PC-9 (cell line): ENCODE measurements around the gene ATXN1. TPM values are rescaled to one million over a fixed set of nuclear protein-coding genes. Genes with fewer than 3 reads are reported as not detected.

Source experiments
- BruUV-seq: library from RNA; stranded (reverse); fragments of 400-500 nt; replicated peaks from 2 replicates; lab custom pipeline; 2021; lab: Mats Ljungman, UMichigan
- CTCF ChIA-PET: fragments of 300-600 bp; sonication (Branson Sonifier 250); formaldehyde crosslinking; loops from one replicate; lab custom pipeline; 2022; ENCODE audit warnings: antibody characterized with exemption; lab: Charles Lee
- POLR2A ChIA-PET: fragments of 300-600 bp; sonication (Branson Sonifier 250); formaldehyde crosslinking; loops from one replicate; lab custom pipeline; 2022; ENCODE audit warnings: antibody characterized with exemption; ENCODE audit not compliant: unreplicated experiment; lab: Charles Lee
- DNase-seq, 2 experiments: peaks; one replicate each; pipeline versions ENCODE4 v3.0.0 to v3.0.0-alpha.2; 2015 to 2022; ENCODE audit warnings: mixed read lengths in 1 of 2
- H2AFZ ChIP-seq: fragments of 200-600 bp; sonication (generic); 2 replicates; pipeline ENCODE4 v1.8.1; 2017; ENCODE audit warnings: antibody characterized with exemption
- H3F3A ChIP-seq: fragments of 200-600 bp; sonication (generic); 2 replicates; pipeline ENCODE4 v1.8.1; 2017; ENCODE audit warnings: antibody characterized with exemption, mild to moderate bottlenecking, low read depth; ENCODE audit not compliant: insufficient read depth
- H3K27ac ChIP-seq: fragments of 200-600 bp; sonication (generic); 2 replicates; pipeline ENCODE4 v1.6.1; 2016; ENCODE audit warnings: mixed run types
- H3K27me3 ChIP-seq: fragments of 200-600 bp; sonication (generic); 2 replicates; pipeline ENCODE4 v1.6.1; 2016; ENCODE audit warnings: low read depth, mixed run types; ENCODE audit not compliant: insufficient read depth
- H3K36me3 ChIP-seq: fragments of 200-600 bp; sonication (generic); 2 replicates; pipeline ENCODE4 v1.6.1; 2016; ENCODE audit warnings: low read depth, mixed run types
- H3K4me1 ChIP-seq: fragments of 200-600 bp; sonication (generic); replicated peaks from 2 replicates; pipeline ENCODE4 v1.6.1; 2016; ENCODE audit warnings: mixed run types; ENCODE audit not compliant: insufficient read depth
- H3K4me2 ChIP-seq: fragments of 200-600 bp; sonication (generic); 2 replicates; pipeline ENCODE4 v1.6.1; 2017; ENCODE audit warnings: mixed run types
- H3K4me3 ChIP-seq: fragments of 200-600 bp; sonication (generic); 2 replicates; pipeline ENCODE4 v1.6.1; 2016; ENCODE audit warnings: mixed run types
- H3K79me2 ChIP-seq: fragments of 200-600 bp; sonication (generic); 2 replicates; pipeline ENCODE4 v1.6.1; 2017; ENCODE audit warnings: low read depth, mixed run types
- H3K9me2 ChIP-seq: fragments of 200-600 bp; sonication (generic); 2 replicates; pipeline ENCODE4 v1.8.1; 2017; ENCODE audit warnings: mild to moderate bottlenecking; ENCODE audit not compliant: insufficient read depth
- H3K9me3 ChIP-seq: fragments of 200-600 bp; sonication (generic); 2 replicates; pipeline ENCODE4 v1.8.1; 2016; ENCODE audit warnings: low read depth; ENCODE audit not compliant: insufficient read depth
- H4K20me1 ChIP-seq: fragments of 200-600 bp; sonication (generic); 2 replicates; pipeline ENCODE4 v1.8.1; 2017; ENCODE audit not compliant: insufficient read depth
- EZH2 ChIP-seq: fragments of 200-600 bp; sonication (generic); IDR thresholded peaks from 2 replicates; pipeline ENCODE4 v1.8.0; 2017; ENCODE audit warnings: antibody characterized with exemption, low read depth
- intact Hi-C: fragments of 100-400 bp; cut with micrococcal nuclease; formaldehyde crosslinking; loops from one replicate; pipeline ENCODE4 v1.10.0; 2022; ENCODE audit not compliant: unreplicated experiment
- total RNA-seq: library from RNA; stranded (reverse); gene quantifications from 2 replicates; pipeline ENCODE4 v1.2.3, GENCODE V29; 2021
- TF ChIP-seq, protein P1 (sequence below): fragments of 200-600 bp; sonication (generic); conservative IDR thresholded peaks from 2 replicates; pipeline ENCODE4 v1.6.1; 2017; ENCODE audit warnings: mixed run types, antibody characterized with exemption, mild to moderate bottlenecking, moderate library complexity

The ATXN1 gene
- total RNA-seq, 1 experiment from 2014 or later = 42.7 TPM

GRCh38 chr6:16639684-16640480 is 121.4 kb downstream of the ATXN1 start:
- ChIA-PET CTCF (no interaction called here), POLR2A (no interaction called here)
- Histone ChIP-seq H3F3A (peaks cover 15% of the 10 kb centered on the region; the same call in 1 of the 2 replicates), H3K9me3 (no peaks in the 10 kb centered on the region), H3K36me3 (no peaks in the 10 kb centered on the region), H3K79me2 (peaks cover 4% of the 10 kb centered on the region; the same call in 1 of the 2 replicates), H3K27ac (peak overlapping the region; percentile 66), H3K4me2 (0 out of 2 replicates have a peak overlapping the region, but pooled peaks have one; percentile 24), H4K20me1 (no peaks in the 10 kb centered on the region), H3K4me1 (peaks cover 28% of the 10 kb centered on the region), H3K9me2 (no peaks in the 10 kb centered on the region), H3K27me3 (no peaks in the 10 kb centered on the region), H3K4me3 (no peak overlapping the region), H2AFZ (no peak overlapping the region)
- TF ChIP-seq, protein P1, sequence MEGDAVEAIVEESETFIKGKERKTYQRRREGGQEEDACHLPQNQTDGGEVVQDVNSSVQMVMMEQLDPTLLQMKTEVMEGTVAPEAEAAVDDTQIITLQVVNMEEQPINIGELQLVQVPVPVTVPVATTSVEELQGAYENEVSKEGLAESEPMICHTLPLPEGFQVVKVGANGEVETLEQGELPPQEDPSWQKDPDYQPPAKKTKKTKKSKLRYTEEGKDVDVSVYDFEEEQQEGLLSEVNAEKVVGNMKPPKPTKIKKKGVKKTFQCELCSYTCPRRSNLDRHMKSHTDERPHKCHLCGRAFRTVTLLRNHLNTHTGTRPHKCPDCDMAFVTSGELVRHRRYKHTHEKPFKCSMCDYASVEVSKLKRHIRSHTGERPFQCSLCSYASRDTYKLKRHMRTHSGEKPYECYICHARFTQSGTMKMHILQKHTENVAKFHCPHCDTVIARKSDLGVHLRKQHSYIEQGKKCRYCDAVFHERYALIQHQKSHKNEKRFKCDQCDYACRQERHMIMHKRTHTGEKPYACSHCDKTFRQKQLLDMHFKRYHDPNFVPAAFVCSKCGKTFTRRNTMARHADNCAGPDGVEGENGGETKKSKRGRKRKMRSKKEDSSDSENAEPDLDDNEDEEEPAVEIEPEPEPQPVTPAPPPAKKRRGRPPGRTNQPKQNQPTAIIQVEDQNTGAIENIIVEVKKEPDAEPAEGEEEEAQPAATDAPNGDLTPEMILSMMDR = no peak
- no peak for TF ChIP-seq EZH2
- no TSS peak for BruUV-seq
- peak in 1 of 2 experiments; percentile 73 for DNase-seq
- intact Hi-C loops = no loop called here

- H3K27ac ChIP-seq = no peak overlapping the region
- H3K4me3 ChIP-seq = no peak overlapping the region
- H3F3A ChIP-seq = peaks cover 15% of the 10 kb centered on the region; the same call in 1 of the 2 replicates
- H3K36me3 ChIP-seq = no peaks in the 10 kb centered on the region
- H3K9me2 ChIP-seq = no peaks in the 10 kb centered on the region
- intact Hi-C loops = loop anchor here (2.0 kb wide), 1 partner anchor 45 kb away; no protein-coding TSS in a partner anchor
- H3K4me1 ChIP-seq = peaks cover 28% of the 10 kb centered on the region
- no peak overlapping the region for H3K4me2 ChIP-seq
- no TSS peak for BruUV-seq
- no peaks in the 10 kb centered on the region for H3K27me3 ChIP-seq
- ChIA-PET POLR2A (no interaction called here), CTCF (no interaction called here)
- no peaks in the 10 kb centered on the region for H4K20me1 ChIP-seq
- no peak for DNase-seq
- TF ChIP-seq, protein P1 = no peak
- no peak for TF ChIP-seq EZH2
- no peak overlapping the region for H2AFZ ChIP-seq
- no peaks in the 10 kb centered on the region for H3K9me3 ChIP-seq
- peaks cover 4% of the 10 kb centered on the region; the same call in 1 of the 2 replicates for H3K79me2 ChIP-seq
Observed at GRCh38 chr6:16637635-16638034, 123.6 kb downstream of the ATXN1 start.

GRCh38 chr6:16635810-16636602 is 125.3 kb downstream of the ATXN1 start:
- ChIA-PET POLR2A (interaction anchor here (0.5 to 0.7 kb wide), 2 partner anchors 51 to 1360 kb away, joined by 3 to 8 read pairs; no protein-coding TSS in a partner anchor), CTCF (interaction anchor here (0.6 to 1.1 kb wide), 3 partner anchors 14 to 127 kb away, joined by 3 to 4 read pairs (median 3); no protein-coding TSS in a partner anchor)
- peak; percentile 75 to 81 for DNase-seq
- Histone ChIP-seq H3K9me3 (no peaks in the 10 kb centered on the region), H3K27me3 (no peaks in the 10 kb centered on the region), H3K79me2 (peaks cover 4% of the 10 kb centered on the region; the same call in 1 of the 2 replicates), H2AFZ (no peak overlapping the region), H3F3A (peaks cover 15% of the 10 kb centered on the region; the same call in 1 of the 2 replicates), H3K4me1 (peaks cover 28% of the 10 kb centered on the region), H3K9me2 (no peaks in the 10 kb centered on the region), H4K20me1 (no peaks in the 10 kb centered on the region), H3K36me3 (no peaks in the 10 kb centered on the region), H3K4me3 (no peak overlapping the region), H3K4me2 (peak overlapping the region; percentile 27), H3K27ac (peak overlapping the region; percentile 74)
- TSS peak; percentile 55 for BruUV-seq
- intact Hi-C loops = loop anchor here (2.0 kb wide), 1 partner anchor 47 kb away; no protein-coding TSS in a partner anchor
- TF ChIP-seq EZH2 = no peak
- TF ChIP-seq, protein P1 = no peak
